Inflammatory macrophage treated with lipopolysaccharide for 1 hour (primary cell): ENCODE data around the gene ABHD13.
A peak's percentile ranks its signal among the peaks of the same experiment; 100 is the strongest.
"Not testable (repeated sequence)": the region's sequence is repeated elsewhere in the genome, so short reads cannot be mapped to it uniquely, and the experiment has no call there.

Experiments used
- DNase-seq, 2 donors: peaks; one replicate each; pipeline ENCODE4 v3.0.0-alpha.2; 2020 to 2022

ABHD13 gene

GRCh38 chr13:108218044-108218974 is at the start of gene ABHD13:
TSS of gene ABHD13 (plus strand) at chr13:108218392. CDS start at chr13:108229219, 10,827 bp downstream.
- peak; percentile 89 to 97 for DNase-seq

DNA sequence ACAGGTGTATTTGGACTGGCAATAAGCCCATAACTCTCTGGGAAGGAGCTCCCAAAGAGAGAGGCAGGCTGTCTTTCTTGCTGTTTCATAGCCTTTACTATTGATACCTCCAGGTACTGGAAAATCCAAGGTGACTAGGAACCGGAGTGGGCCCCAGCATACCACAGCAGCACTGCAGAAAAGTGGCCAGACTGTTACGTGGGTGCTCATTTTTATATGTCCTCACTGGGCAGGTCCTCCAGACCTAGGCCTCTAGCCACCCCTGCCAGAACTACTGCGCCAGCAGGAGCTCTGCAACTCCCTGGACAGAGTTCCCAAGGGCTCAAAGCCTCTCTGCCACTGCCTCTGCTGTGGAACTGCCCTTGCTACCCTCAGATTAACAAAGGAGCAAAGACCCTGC is 49.3 kb upstream of the ABHD13 start:
- no peak for DNase-seq

DNA sequence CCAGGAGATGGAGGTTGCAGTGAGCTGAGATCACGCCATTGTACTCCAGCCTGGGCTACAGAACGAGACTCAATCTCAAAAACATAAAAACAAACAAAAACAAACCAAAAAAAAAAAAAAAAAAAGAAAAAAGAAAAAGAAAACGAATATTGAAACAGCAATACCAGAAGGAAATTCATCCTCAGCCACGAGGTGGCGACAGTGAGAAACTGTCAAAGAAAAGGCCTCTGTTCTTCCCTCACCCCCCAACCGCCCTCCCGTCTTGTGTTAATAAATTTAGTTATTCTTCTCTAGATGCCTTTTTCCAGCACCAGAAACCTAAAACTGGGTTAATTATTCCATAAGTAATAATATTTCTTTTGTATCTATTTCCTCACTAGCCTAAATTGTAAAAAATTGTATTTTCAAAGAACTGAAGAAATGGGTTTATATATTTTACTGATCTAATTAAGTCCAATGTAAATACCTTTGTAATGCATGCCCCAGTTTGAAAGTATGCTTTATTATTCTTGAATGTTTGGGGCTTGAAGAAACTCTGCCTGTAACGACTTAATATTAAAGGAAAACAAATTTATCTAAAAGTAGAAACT is 41.4 kb upstream of the ABHD13 start:
- peak in 1 of 2 donors; percentile 66 for DNase-seq

DNA sequence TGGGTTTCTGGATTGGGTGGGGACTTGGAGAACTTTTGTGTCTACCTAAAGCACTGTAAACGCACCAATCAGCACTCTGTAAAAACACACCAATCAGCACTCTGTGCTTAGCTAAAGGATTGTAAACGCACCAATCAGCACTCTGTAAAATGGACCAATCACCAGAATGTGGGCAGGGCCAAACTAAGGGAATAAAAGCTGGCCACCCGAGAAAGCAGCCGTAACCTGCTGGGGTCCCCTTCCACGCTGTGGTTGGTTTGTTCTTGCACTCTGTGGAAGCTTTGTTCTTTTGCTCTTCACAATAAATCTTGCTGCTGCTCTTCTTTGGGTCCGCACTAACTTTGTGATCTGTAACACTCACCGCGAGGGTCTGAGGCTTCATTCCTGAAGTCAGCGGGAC is 40.1 kb upstream of the ABHD13 start:
- DNase-seq: no peak

DNA sequence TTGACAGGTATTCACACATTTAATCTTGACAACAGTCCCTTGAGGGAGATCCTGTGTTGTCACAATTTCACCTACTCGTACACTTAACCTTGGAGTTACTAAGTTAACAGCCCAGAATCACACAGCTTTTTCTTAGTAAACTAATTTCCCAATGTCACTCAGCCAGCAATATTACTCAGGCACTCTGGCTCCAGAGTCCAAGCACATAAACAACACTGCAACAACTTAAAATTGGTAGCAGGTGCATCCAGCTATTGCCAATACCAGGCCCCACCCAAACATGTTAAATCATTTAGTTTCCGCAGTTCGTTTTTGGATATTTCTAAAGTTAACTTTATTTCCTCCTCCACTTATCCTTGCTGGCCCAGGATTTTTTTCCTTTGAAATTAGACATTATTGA is 35.5 kb upstream of the ABHD13 start:
- DNase-seq: no peak

DNA sequence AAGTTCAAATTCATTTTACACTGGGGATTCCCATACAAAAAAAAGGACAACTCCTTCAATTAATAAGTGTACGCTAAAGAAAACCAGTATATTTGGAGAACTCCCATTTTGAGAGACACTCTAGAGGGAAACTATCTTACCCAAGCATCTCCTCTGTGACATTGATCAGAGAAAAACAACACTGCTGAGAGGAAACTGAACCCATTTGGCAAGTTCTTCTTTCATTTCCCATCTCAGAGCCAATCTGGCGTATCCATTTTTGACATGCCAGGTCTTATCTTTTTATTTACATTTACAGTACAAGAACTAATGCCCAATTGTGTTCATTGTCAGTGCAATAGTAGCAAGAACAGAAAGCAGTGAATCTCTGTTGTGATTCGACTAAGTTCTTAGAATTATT is 33.0 kb upstream of the ABHD13 start:
- DNase-seq: no peak

- no peak for DNase-seq
Measured at GRCh38 chr13:108188260-108188659, 29.9 kb upstream of the ABHD13 start.

GRCh38 chr13:108190897-108191296 is 27.3 kb upstream of the ABHD13 start:
- DNase-seq: no peak

DNA sequence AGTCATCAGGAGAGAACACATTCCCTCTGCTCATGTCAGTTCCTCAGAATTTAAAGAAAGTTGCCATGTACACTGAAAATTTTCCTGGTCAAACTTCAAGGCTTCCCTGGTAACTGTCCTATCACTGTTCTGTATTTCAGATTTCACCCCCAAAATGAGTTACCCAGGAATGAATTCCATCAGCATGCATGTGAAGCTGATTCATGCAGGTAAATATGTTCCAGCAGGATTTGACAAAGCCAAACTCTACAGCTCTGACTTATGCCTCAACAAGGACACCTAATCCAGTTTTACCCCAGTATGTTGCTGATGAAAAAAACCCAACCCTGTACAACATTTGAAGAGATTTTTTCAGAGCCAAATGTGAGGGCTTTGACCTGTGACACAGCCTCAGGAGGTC is 24.4 kb upstream of the ABHD13 start:
- no peak for DNase-seq

- no peak for DNase-seq
Measured at GRCh38 chr13:108194435-108194936, 23.7 kb upstream of the ABHD13 start.

DNA sequence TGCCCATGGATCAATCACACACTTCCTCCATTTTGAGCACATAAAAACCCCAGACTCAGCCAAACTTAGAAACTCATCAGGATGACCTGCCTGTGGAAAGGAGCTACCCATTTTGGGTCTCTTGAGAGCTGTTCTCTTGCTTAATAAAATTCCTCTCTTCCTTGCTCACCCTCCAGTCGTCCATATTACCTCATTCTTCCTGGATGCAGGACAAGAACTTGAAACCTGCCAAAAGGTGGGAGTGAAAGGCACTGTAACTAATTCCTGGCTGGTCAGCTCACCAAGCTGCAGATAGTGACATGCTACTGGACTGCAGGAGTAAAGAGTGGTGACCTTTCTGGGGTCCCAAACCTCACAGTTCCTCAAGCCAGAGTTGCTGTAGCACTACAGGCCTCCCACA is 23.0 kb upstream of the ABHD13 start:
- no peak for DNase-seq

GRCh38 chr13:108195861-108196260 is 22.3 kb upstream of the ABHD13 start:
- DNase-seq: no peak

DNA sequence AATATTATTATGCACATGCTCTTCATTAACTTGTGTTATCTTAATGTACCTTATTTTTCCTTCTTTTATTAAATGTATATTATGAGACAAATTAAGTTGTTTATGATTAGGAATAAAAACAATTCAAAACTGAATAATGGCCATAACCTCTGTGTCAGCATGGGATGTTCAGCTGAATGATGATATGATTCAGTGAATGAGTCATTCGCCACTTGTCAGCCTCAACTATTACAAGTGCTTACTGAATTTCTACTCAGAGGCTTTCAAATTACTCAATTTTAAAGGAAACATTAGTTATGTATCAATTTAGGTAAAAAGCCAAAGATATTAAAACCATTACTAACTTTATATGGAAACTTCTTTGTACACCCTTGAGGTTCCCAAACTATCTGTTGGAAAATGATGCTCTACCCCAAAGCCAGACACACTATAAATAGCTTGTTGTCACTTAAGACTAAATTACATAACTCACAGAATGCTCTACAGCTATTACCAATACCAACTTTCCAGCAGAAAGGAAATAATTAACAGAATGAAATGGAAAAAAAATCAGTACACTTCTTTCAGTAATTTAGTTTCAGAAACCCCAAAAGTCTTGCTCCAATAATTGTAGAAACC is 17.3 kb upstream of the ABHD13 start:
- DNase-seq: no peak

DNA sequence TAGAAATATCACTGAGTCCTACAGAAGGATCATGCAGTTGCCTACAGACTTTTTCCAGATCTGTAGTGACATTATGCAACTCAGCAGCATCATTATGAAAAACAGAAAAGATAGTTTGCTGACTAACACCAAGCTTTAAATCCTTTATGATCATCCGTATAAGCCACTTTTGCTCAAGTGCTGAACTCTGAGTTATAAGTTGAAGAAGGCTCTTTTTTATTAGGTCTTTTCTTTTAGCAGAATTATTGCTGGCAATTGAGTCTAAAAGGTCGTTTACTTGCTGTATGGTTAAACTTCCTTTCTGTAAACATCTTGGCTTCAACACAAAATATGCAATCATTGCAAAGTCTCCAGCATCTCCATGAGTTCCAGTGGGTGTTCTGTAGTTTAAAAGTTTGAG is 7.6 kb upstream of the ABHD13 start:
- no peak for DNase-seq

GRCh38 chr13:108212886-108213285 is 5.3 kb upstream of the ABHD13 start:
- DNase-seq: no peak

DNA sequence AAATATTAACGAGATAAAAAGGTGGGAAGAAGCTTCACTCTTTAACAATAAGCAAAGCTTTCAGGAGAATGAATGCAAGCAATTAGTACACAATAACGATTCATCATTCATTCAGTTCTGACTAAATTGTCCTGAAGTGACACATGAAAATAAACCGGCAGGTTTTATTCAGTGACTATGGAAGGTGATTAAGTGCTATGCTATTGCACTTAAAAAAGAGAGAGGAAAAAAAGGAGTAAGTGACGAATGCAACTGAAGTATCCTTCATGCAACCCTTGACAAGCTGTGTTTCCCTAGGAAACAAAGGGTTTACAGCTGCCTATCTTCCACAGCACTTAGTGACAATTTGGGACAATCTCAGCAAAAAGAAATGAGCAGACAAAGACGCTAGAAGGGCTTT is 4.2 kb upstream of the ABHD13 start:
- DNase-seq: no peak

GRCh38 chr13:108214441-108215271 is 3.5 kb upstream of the ABHD13 start:
- no peak for DNase-seq

DNA sequence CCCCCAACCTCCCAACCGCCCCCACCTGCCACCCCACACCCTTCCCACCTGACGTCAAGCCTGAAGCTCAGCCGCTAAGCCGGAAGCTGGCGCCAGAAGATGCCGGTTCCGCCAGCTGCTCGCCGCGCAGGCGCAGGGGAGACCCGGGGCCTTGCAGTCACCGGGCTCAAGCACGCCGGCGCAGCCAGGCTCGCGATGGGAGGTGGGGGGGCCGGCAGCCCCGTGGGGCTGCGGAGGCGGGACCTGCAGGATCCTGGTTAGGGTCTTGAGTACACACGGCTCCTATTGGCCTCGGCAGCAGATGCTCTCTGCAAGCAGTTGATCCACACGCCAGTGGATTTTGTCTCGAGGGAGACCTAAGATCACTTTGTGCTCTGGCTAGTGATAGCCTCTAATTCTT is 2.8 kb upstream of the ABHD13 start, which contains the start of gene LIG4:
Gene LIG4, minus strand, starts transcription at position 101 of the 400 bp plus-strand sequence. CDS start 4,268 bp downstream, outside the sequence.
- DNase-seq: peak; percentile 81 to 84

- not testable (repeated sequence) for DNase-seq
Measured at GRCh38 chr13:108217307-108218043, 717 bp upstream of the ABHD13 start.

- no peak for DNase-seq
Measured at GRCh38 chr13:108220041-108220440, 1.8 kb downstream of the ABHD13 start.

DNA sequence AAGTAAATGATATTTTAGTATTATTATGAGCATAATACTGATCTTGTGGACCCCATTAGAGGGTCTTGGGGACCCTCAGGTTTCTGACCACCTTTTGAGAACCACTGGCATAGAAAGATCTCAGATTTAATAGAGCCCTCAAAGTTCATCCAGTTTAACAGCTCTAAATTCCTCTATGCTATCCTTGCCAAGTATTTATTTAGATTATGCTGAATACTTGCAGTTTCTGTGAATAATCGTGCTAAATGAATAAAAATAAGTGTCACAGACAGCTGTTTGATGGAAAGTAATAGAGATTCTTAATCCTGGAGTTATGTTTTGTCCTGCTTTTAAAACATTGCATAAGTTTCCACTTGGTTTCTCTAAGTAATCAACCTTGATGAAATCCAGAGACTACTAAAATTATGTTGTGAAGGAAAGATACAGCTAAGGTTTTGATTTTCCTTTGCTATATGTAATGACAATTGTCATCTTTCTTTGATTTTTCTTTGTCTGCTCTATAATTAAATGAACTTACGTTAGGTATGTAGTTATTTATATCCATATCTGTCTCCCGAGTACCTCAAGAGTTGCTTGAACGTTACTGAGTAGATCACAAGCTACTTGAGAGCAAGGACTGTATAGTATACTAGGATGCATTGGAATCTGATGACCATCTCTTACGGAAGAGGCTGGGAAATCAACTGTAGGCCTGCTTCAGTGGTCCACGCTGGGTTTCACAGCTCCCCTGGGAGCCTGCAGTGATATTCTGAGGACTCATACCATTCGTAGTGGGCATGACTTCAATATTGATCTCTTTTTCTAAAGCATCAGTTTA is 5.7 kb downstream of the ABHD13 start:
- DNase-seq: no peak
